Hepatocyte (in vitro differentiated cells): ENCODE results near the gene ROPN1B.
"Not testable (repeated sequence)": the region's sequence is repeated elsewhere in the genome, so short reads cannot be mapped to it uniquely, and the experiment has no call there.

Experiments used
- CTCF ChIP-seq: fragments of 200-600 bp; sonication (generic); IDR thresholded peaks from 2 replicates; pipeline ENCODE4 v1.5.1; 2016; ENCODE audit warnings: antibody characterized with exemption, mild to moderate bottlenecking; ENCODE audit not compliant: poor library complexity
- EZH2 ChIP-seq: fragments of 200-600 bp; sonication (generic); IDR thresholded peaks from 2 replicates; pipeline ENCODE4 v1.6.1; 2016; ENCODE audit warnings: antibody characterized with exemption, mild to moderate bottlenecking, borderline replicate concordance
- EZH2phosphoT487 ChIP-seq: fragments of 200-600 bp; sonication (generic); IDR thresholded peaks from one replicate; pipeline ENCODE4 v1.6.1; 2018; ENCODE audit warnings: antibody characterized with exemption, mild to moderate bottlenecking, low read depth, moderate library complexity; ENCODE audit not compliant: unreplicated experiment, severe bottlenecking

GRCh38 chr3:125947806-125948205, 21.2 kb upstream of the ROPN1B start:
- not testable (repeated sequence) for TF ChIP-seq CTCF, EZH2phosphoT487, EZH2
